Measurements from ENCODE around the gene GLI3.

GLI3 gene

GRCh38 chr7:42152329-42153205 is 84.4 kb downstream of the GLI3 start:
- H3K4me3 ChIP-seq (ENCODE audit: low read depth, low read length): no peak overlapping the region
- TF ChIP-seq, protein P1, sequence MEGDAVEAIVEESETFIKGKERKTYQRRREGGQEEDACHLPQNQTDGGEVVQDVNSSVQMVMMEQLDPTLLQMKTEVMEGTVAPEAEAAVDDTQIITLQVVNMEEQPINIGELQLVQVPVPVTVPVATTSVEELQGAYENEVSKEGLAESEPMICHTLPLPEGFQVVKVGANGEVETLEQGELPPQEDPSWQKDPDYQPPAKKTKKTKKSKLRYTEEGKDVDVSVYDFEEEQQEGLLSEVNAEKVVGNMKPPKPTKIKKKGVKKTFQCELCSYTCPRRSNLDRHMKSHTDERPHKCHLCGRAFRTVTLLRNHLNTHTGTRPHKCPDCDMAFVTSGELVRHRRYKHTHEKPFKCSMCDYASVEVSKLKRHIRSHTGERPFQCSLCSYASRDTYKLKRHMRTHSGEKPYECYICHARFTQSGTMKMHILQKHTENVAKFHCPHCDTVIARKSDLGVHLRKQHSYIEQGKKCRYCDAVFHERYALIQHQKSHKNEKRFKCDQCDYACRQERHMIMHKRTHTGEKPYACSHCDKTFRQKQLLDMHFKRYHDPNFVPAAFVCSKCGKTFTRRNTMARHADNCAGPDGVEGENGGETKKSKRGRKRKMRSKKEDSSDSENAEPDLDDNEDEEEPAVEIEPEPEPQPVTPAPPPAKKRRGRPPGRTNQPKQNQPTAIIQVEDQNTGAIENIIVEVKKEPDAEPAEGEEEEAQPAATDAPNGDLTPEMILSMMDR (conservative IDR thresholded peaks at IDR 0.05; ENCODE audit: low read depth, low read length): no peak
- DNase-seq (ENCODE audit: low read depth): no peak

- H3K4me3 ChIP-seq (ENCODE audit: low read depth, low read length): no peak overlapping the region
- DNase-seq (ENCODE audit: low read depth): no peak
- TF ChIP-seq, protein P1 (conservative IDR thresholded peaks at IDR 0.05; ENCODE audit: low read depth, low read length): no peak
These were observed 85.7 kb downstream of the GLI3 start for GRCh38 chr7:42151309-42151708.

GRCh38 chr7:42145539-42145938 is 91.5 kb downstream of the GLI3 start:
- no peak for DNase-seq (ENCODE audit: low read depth)
- H3K4me3 ChIP-seq (ENCODE audit: low read depth, low read length): no peak overlapping the region
- TF ChIP-seq, protein P1 (conservative IDR thresholded peaks at IDR 0.05; ENCODE audit: low read depth, low read length): no peak

GRCh38 chr7:42144604-42145003 is 92.4 kb downstream of the GLI3 start:
- TF ChIP-seq, protein P1 (conservative IDR thresholded peaks at IDR 0.05; ENCODE audit: low read depth, low read length): no peak

GRCh38 chr7:42143711-42144600 is 93.1 kb downstream of the GLI3 start:
- TF ChIP-seq, protein P1 (conservative IDR thresholded peaks at IDR 0.05; ENCODE audit: low read depth, low read length): no peak
- peak; percentile 51 for DNase-seq (ENCODE audit: low read depth)
- H3K4me3 ChIP-seq (ENCODE audit: low read depth, low read length): no peak overlapping the region

More at GRCh38 chr7:42144604-42145003, 92.4 kb downstream of the GLI3 start:
- H3K4me3 ChIP-seq (ENCODE audit: low read depth, low read length): no peak overlapping the region
- DNase-seq (ENCODE audit: low read depth): peak; percentile 47

- H3K4me3 ChIP-seq (ENCODE audit: low read depth, low read length): no peak overlapping the region
- no peak for DNase-seq (ENCODE audit: low read depth)
- TF ChIP-seq, protein P1 (conservative IDR thresholded peaks at IDR 0.05; ENCODE audit: low read depth, low read length): no peak
These were observed 94.9 kb downstream of the GLI3 start for GRCh38 chr7:42142089-42142488.

Measured in choroid plexus epithelial cell (primary cell).